K562 (cell line): ENCODE results near the gene SERTAD1. TPM values are rescaled to one million over a fixed set of nuclear protein-coding genes. Genes with fewer than 3 reads are reported as not detected.

Experiments
- BDP1 ChIP-seq: IDR thresholded peaks from 3 replicates; pipeline ENCODE4 v1.6.1; 2011; ENCODE audit not compliant: insufficient read length, insufficient read depth
- EP300 ChIP-seq: IDR thresholded peaks from 2 replicates; pipeline ENCODE4 v1.6.1; 2012; ENCODE audit warnings: low read length, improper control_type of control experiment
- FIP1L1 ChIP-seq: fragments of 200-400 bp; formaldehyde crosslinking; IDR thresholded peaks from 2 replicates; pipeline ENCODE4 v1.6.1; 2018; ENCODE audit warnings: mild to moderate bottlenecking, low read depth, low read length; ENCODE audit not compliant: poor library complexity, severe bottlenecking
- HSF4 ChIP-seq: fragments of 250-450 bp; sonication (Bioruptor Pico); IDR thresholded peaks from 2 replicates; pipeline ENCODE4 v2.1.2; 2022; ENCODE audit warnings: mild to moderate bottlenecking, moderate library complexity, borderline replicate concordance
- MAZ ChIP-seq, 2 experiments: fragments of 450-650 bp in 1 of 2; sonication (generic) in 1 of 2; formaldehyde crosslinking; IDR thresholded peaks in 1 of 2; conservative IDR thresholded peaks in 1 of 2; 2 replicates each; pipeline versions ENCODE4 v1.4.0 to v1.5.0; 2020; ENCODE audit warnings: mild to moderate bottlenecking in 1 of 2, missing genetic modification reagents in 1 of 2
- NFATC3 ChIP-seq: fragments of 450-650 bp; IDR thresholded peaks from 2 replicates; pipeline ENCODE4 v1.6.1; 2017; ENCODE audit warnings: mild to moderate bottlenecking
- NR4A1 ChIP-seq, 2 experiments: fragments of 250-450 bp in 1 of 2; fragments of 450-650 bp in 1 of 2; sonication (Bioruptor Pico) in 1 of 2; IDR thresholded peaks; 2 replicates each; pipeline versions ENCODE4 v1.4.0 to v1.6.1; 2016 to 2020; ENCODE audit warnings: mild to moderate bottlenecking in 2 of 2, missing compliant biosample characterization in 1 of 2, missing genetic modification characterization in 1 of 2, moderate library complexity in 1 of 2
- SMARCA5 ChIP-seq: fragments of 450-650 bp; IDR thresholded peaks from 2 replicates; pipeline ENCODE4 v1.6.1; 2016
- TRIM24 ChIP-seq, 2 experiments: fragments of 450-650 bp; IDR thresholded peaks; 2 replicates each; pipeline ENCODE4 v1.6.1; 2016
- ZNF121 ChIP-seq: sonication (generic); formaldehyde crosslinking; conservative IDR thresholded peaks from 2 replicates; pipeline ENCODE4 v1.8.0; 2022; ENCODE audit warnings: missing genetic modification reagents
- ZNF224 ChIP-seq: sonication (generic); formaldehyde crosslinking; IDR thresholded peaks from 2 replicates; pipeline ENCODE4 v1.8.0; 2022; ENCODE audit warnings: mild to moderate bottlenecking, missing genetic modification reagents
- ZNF75A ChIP-seq: fragments of 450-650 bp; formaldehyde crosslinking; IDR thresholded peaks from 2 replicates; pipeline ENCODE4 v1.4.0; 2020; ENCODE audit warnings: mild to moderate bottlenecking
- polyA plus RNA-seq, 8 experiments: library from polyadenylated mRNA; depleted of rRNA in 4 of 8; stranded (reverse) in 5 of 8; unstranded in 3 of 8; fragments of >200 nt; fragmentation: Nextera tagmentation in 2 of 8; fragmentation: Illumina TruSeq in 1 of 8; extraction: Ambion mirVana in 2 of 8; extraction: Trizol in 1 of 8; gene quantifications; 2 replicates each; pipeline versions ENCODE4 v1.2.1 to v1.2.3, GENCODE V29; 2011 to 2014; ENCODE audit warnings: inconsistent platforms in 1 of 8, missing spikeins in 1 of 8
- total RNA-seq, 7 experiments: library from RNA; depleted of rRNA in 6 of 7; stranded (reverse); fragments of >200 nt in 6 of 7; fragmentation: Illumina TruSeq in 2 of 7; extraction: Trizol in 2 of 7; gene quantifications; 2 replicates each; pipeline versions ENCODE4 v1.2.1 to v1.2.3, GENCODE V29; 2011 to 2021; ENCODE audit warnings: low replicate concordance in 1 of 7
- TF ChIP-seq, protein P1 (sequence below), 3 experiments: fragments of 200-800 bp in 1 of 3; fragments of 250-450 bp in 1 of 3; fragments of 450-650 bp in 1 of 3; sonication (Bioruptor Pico) in 1 of 3; sonication (Bioruptor generic) in 1 of 3; formaldehyde crosslinking in 1 of 3; IDR thresholded peaks; 2 replicates each; pipeline versions ENCODE4 v1.6.1 to v1.8.0; 2016 to 2022; ENCODE audit warnings: mild to moderate bottlenecking in 2 of 3, missing genetic modification characterization in 2 of 3, missing compliant biosample characterization in 1 of 3, moderate library complexity in 1 of 3
- TF ChIP-seq, protein P2 (sequence below): fragments of 450-650 bp; IDR thresholded peaks from 2 replicates; pipeline ENCODE4 v1.6.1; 2016
- TF ChIP-seq, protein P3 (sequence below), 2 experiments: fragments of 450-650 bp in 1 of 2; sonication (generic) in 1 of 2; formaldehyde crosslinking; conservative IDR thresholded peaks; 2 replicates each; pipeline versions ENCODE4 v1.4.0 to v1.8.1; 2020 to 2022; ENCODE audit warnings: mild to moderate bottlenecking in 1 of 2, missing genetic modification reagents in 1 of 2
- TF ChIP-seq, protein P4 (sequence below): sonication (generic); formaldehyde crosslinking; IDR thresholded peaks from 2 replicates; pipeline ENCODE4 v1.8.0; 2022; ENCODE audit warnings: mild to moderate bottlenecking, missing genetic modification reagents

Gene SERTAD1
- total and polyA plus RNA-seq, 9 of the 15 experiments (the other 6 are each of a cell fraction or from before 2014, with no cell fraction given), result 0.15 to 8.7 (median 4.9) TPM

DNA sequence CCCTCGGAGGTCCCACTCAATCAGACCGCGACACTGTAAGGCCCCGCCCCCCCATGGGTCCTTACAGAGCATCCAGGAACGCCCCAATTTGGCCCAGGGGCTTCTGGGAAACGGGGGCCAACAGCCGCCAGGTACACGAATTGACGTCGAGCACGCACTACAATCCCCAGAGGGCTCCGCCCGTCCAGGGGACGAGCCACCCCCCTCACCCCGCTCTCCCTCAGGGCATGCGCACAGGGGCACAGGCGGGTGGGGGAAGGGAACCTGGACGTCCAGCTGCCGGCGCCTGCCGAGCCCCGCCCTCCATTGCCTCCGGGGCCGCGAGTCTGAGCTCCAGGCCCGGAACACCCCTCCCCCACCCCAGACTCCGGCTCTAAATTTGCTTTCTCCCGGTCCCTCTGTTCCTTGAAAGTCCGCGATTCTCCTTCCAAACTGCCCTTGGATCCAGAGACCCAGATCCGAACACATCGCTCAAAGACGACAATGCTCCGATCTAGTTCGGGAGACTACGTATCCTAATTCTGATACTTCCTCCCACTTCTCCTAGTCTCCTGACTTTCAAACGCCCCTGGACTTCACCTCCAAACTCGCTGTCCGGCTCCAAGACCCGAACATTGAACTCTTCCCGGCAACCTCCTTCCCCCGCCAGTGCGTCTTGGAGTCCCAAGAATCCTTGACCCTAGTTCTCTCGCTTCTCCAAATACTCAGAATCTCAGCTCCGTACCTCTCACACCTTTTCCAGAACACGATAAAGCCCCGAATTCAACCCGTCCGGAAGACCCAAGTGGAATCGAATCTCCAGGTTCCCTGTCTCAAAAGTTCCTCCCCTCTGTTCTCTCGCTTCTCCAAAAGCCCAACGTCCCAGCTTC, 17.6 kb upstream of the SERTAD1 start (continued):
- TF ChIP-seq, protein P1, sequence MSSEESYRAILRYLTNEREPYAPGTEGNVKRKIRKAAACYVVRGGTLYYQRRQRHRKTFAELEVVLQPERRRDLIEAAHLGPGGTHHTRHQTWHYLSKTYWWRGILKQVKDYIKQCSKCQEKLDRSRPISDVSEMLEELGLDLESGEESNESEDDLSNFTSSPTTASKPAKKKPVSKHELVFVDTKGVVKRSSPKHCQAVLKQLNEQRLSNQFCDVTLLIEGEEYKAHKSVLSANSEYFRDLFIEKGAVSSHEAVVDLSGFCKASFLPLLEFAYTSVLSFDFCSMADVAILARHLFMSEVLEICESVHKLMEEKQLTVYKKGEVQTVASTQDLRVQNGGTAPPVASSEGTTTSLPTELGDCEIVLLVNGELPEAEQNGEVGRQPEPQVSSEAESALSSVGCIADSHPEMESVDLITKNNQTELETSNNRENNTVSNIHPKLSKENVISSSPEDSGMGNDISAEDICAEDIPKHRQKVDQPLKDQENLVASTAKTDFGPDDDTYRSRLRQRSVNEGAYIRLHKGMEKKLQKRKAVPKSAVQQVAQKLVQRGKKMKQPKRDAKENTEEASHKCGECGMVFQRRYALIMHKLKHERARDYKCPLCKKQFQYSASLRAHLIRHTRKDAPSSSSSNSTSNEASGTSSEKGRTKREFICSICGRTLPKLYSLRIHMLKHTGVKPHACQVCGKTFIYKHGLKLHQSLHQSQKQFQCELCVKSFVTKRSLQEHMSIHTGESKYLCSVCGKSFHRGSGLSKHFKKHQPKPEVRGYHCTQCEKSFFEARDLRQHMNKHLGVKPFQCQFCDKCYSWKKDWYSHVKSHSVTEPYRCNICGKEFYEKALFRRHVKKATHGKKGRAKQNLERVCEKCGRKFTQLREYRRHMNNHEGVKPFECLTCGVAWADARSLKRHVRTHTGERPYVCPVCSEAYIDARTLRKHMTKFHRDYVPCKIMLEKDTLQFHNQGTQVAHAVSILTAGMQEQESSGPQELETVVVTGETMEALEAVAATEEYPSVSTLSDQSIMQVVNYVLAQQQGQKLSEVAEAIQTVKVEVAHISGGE (CRISPR knock-in tag; IDR thresholded peaks at IDR 0.05), result peak in 1 of 3 experiments; percentile 39; a peak in 1 of 6 replicates
- TF ChIP-seq NFATC3 (peak; percentile 76; the same call in 1 of the 2 replicates), TRIM24 (IDR thresholded peaks at IDR 0.05) (peak in 1 of 2 experiments; percentile 40; a peak in 2 of 4 replicates), BDP1 (no peak), EP300 (0 out of 2 replicates have a peak, but pooled peaks have one; percentile 10), FIP1L1 (peak; percentile 85), MAZ (CRISPR knock-in tag; conservative IDR thresholded peaks at IDR 0.05 in 1 of 2, IDR thresholded peaks at IDR 0.05 in 1 of 2) (peak; percentile 98), ZNF75A (CRISPR knock-in tag) (no peak), ZNF121 (no peak), SMARCA5 (peak; percentile 70; the same call in 1 of the 2 replicates), HSF4 (CRISPR knock-in tag) (no peak), NR4A1 (CRISPR knock-in tag; IDR thresholded peaks at IDR 0.05) (no peak), NR4A1 (tag; IDR thresholded peaks at IDR 0.05) (no peak), ZNF224 (CRISPR knock-in tag) (no peak)
- TF ChIP-seq, protein P2, sequence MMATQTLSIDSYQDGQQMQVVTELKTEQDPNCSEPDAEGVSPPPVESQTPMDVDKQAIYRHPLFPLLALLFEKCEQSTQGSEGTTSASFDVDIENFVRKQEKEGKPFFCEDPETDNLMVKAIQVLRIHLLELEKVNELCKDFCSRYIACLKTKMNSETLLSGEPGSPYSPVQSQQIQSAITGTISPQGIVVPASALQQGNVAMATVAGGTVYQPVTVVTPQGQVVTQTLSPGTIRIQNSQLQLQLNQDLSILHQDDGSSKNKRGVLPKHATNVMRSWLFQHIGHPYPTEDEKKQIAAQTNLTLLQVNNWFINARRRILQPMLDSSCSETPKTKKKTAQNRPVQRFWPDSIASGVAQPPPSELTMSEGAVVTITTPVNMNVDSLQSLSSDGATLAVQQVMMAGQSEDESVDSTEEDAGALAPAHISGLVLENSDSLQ, result peak; percentile 80
- TF ChIP-seq, protein P3, sequence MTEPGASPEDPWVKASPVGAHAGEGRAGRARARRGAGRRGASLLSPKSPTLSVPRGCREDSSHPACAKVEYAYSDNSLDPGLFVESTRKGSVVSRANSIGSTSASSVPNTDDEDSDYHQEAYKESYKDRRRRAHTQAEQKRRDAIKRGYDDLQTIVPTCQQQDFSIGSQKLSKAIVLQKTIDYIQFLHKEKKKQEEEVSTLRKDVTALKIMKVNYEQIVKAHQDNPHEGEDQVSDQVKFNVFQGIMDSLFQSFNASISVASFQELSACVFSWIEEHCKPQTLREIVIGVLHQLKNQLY (CRISPR knock-in tag; conservative IDR thresholded peaks at IDR 0.05), result 0 out of 4 replicates have a peak, but pooled peaks of 1 of the 2 experiments have one; percentile 62
- TF ChIP-seq, protein P4, sequence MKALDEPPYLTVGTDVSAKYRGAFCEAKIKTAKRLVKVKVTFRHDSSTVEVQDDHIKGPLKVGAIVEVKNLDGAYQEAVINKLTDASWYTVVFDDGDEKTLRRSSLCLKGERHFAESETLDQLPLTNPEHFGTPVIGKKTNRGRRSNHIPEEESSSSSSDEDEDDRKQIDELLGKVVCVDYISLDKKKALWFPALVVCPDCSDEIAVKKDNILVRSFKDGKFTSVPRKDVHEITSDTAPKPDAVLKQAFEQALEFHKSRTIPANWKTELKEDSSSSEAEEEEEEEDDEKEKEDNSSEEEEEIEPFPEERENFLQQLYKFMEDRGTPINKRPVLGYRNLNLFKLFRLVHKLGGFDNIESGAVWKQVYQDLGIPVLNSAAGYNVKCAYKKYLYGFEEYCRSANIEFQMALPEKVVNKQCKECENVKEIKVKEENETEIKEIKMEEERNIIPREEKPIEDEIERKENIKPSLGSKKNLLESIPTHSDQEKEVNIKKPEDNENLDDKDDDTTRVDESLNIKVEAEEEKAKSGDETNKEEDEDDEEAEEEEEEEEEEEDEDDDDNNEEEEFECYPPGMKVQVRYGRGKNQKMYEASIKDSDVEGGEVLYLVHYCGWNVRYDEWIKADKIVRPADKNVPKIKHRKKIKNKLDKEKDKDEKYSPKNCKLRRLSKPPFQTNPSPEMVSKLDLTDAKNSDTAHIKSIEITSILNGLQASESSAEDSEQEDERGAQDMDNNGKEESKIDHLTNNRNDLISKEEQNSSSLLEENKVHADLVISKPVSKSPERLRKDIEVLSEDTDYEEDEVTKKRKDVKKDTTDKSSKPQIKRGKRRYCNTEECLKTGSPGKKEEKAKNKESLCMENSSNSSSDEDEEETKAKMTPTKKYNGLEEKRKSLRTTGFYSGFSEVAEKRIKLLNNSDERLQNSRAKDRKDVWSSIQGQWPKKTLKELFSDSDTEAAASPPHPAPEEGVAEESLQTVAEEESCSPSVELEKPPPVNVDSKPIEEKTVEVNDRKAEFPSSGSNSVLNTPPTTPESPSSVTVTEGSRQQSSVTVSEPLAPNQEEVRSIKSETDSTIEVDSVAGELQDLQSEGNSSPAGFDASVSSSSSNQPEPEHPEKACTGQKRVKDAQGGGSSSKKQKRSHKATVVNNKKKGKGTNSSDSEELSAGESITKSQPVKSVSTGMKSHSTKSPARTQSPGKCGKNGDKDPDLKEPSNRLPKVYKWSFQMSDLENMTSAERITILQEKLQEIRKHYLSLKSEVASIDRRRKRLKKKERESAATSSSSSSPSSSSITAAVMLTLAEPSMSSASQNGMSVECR (CRISPR knock-in tag), result 0 out of 2 replicates have a peak, but pooled peaks have one; percentile 58
